IMR-90 (cell line): ENCODE results near the gene IFNG-AS1.

Source experiments
- CEBPB ChIP-seq: IDR thresholded peaks from 2 replicates; pipeline ENCODE4 v1.6.1; 2012; ENCODE audit warnings: low read depth, low read length, improper control_type of control experiment
- CHD1 ChIP-seq: IDR thresholded peaks from 2 replicates; pipeline ENCODE4 v1.6.1; 2012; ENCODE audit warnings: low read depth, low read length, improper control_type of control experiment
- FOS ChIP-seq: fragments of 150-350 bp; IDR thresholded peaks from 2 replicates; pipeline ENCODE4 v1.6.1; 2016; ENCODE audit warnings: low read depth, low read length
- RAD21 ChIP-seq: IDR thresholded peaks from 2 replicates; pipeline ENCODE4 v1.6.1; 2012; ENCODE audit warnings: low read length, improper control_type of control experiment
- RCOR1 ChIP-seq: IDR thresholded peaks from 2 replicates; pipeline ENCODE4 v1.6.1; 2012; ENCODE audit warnings: mild to moderate bottlenecking, low read length, improper control_type of control experiment; ENCODE audit not compliant: insufficient replicate concordance
- RFX5 ChIP-seq: IDR thresholded peaks from 2 replicates; pipeline ENCODE4 v1.8.0; 2012; ENCODE audit warnings: low read depth, mild to moderate bottlenecking, low read length, moderate library complexity
- TF ChIP-seq, protein P1 (sequence below): conservative IDR thresholded peaks from 2 replicates; pipeline ENCODE4 v1.5.1; 2012; ENCODE audit warnings: mild to moderate bottlenecking, low read depth, low read length, improper control_type of control experiment

- TF ChIP-seq, protein P1, sequence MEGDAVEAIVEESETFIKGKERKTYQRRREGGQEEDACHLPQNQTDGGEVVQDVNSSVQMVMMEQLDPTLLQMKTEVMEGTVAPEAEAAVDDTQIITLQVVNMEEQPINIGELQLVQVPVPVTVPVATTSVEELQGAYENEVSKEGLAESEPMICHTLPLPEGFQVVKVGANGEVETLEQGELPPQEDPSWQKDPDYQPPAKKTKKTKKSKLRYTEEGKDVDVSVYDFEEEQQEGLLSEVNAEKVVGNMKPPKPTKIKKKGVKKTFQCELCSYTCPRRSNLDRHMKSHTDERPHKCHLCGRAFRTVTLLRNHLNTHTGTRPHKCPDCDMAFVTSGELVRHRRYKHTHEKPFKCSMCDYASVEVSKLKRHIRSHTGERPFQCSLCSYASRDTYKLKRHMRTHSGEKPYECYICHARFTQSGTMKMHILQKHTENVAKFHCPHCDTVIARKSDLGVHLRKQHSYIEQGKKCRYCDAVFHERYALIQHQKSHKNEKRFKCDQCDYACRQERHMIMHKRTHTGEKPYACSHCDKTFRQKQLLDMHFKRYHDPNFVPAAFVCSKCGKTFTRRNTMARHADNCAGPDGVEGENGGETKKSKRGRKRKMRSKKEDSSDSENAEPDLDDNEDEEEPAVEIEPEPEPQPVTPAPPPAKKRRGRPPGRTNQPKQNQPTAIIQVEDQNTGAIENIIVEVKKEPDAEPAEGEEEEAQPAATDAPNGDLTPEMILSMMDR = peak; percentile 83
- TF ChIP-seq RCOR1 = no peak
- TF ChIP-seq CHD1 = no peak
- TF ChIP-seq FOS = no peak
- TF ChIP-seq CEBPB = no peak
- peak; percentile 79 for TF ChIP-seq RAD21
- TF ChIP-seq RFX5 = no peak
These were observed 51.3 kb downstream of the IFNG-AS1 start for GRCh38 chr12:68040450-68041075.
